T-cell (primary cell): ENCODE measurements around the gene GGPS1. TPM values are rescaled to one million over a fixed set of nuclear protein-coding genes. Genes with fewer than 3 reads are reported as not detected.

Experiments
- ATAC-seq, 4 experiments: fragments of 200-7000 bp in 3 of 4; fragments of 150-1000 bp in 1 of 4; cut with Tn5 transposase; replicated peaks in 1 of 4; 1 replicate in 3 of 4; 2 replicates in 1 of 4; pipeline ENCODE4 v1.10.0; 2021; ENCODE audit warnings: moderate library complexity in 3 of 4, mild to moderate bottlenecking in 2 of 4, moderate number of reproducible peaks in 1 of 4
- CTCF ChIA-PET, 2 donors: fragments of 300-600 bp; sonication (Branson Sonifier 250); formaldehyde crosslinking; loops; one replicate each; lab custom pipeline; 2022; ENCODE audit warnings: antibody characterized with exemption in 2 of 2; lab: Charles Lee
- POLR2A ChIA-PET, 2 donors: fragments of 300-600 bp; sonication (Branson Sonifier 250); formaldehyde crosslinking; loops; one replicate each; lab custom pipeline; 2022; ENCODE audit warnings: antibody characterized with exemption in 2 of 2; lab: Charles Lee
- DNase-seq, 35 experiments: peaks; one replicate each; pipeline versions ENCODE4 v3.0.0 to v3.0.0-alpha.2; 2013 to 2023
- H3K27ac ChIP-seq: one replicate; pipeline ENCODE4 v1.5.1; 2013; ENCODE audit warnings: low read length
- H3K27me3 ChIP-seq, 2 experiments: replicated peaks in 1 of 2; 1 replicate in 1 of 2; 2 replicates in 1 of 2; pipeline versions ENCODE4 v1.6.1 to v1.7.0; 2013; ENCODE audit warnings: low read length in 1 of 2, mixed read lengths in 1 of 2; ENCODE audit not compliant: control insufficient read depth in 2 of 2, insufficient read depth in 2 of 2; ENCODE audit errors: extremely low read depth in 1 of 2
- H3K36me3 ChIP-seq, 2 donors: 1 replicate in 1 of 2; 2 replicates in 1 of 2; pipeline versions ENCODE4 v1.6.1 to v1.7.0; 2013; ENCODE audit warnings: low read length in 1 of 2; ENCODE audit not compliant: control insufficient read depth in 2 of 2, insufficient read depth in 1 of 2; ENCODE audit errors: extremely low read depth in 1 of 2
- H3K4me1 ChIP-seq, 2 experiments: 1 replicate in 1 of 2; 2 replicates in 1 of 2; pipeline versions ENCODE4 v1.6.1 to v1.7.0; 2013; ENCODE audit warnings: low read length in 2 of 2, mixed read lengths in 1 of 2; ENCODE audit not compliant: insufficient read depth in 2 of 2, control insufficient read depth in 1 of 2; ENCODE audit errors: extremely low read depth in 1 of 2
- H3K4me3 ChIP-seq, 2 donors: 1 replicate in 1 of 2; 2 replicates in 1 of 2; pipeline versions ENCODE4 v1.5.1 to v1.7.0; 2013; ENCODE audit warnings: mild to moderate bottlenecking in 2 of 2, low read length in 1 of 2, moderate library complexity in 1 of 2; ENCODE audit not compliant: control insufficient read depth in 1 of 2; ENCODE audit errors: extremely low read depth in 1 of 2
- H3K9me3 ChIP-seq: 2 replicates; pipeline ENCODE4 v1.7.0; 2013
- H3K27ac Mint-ChIP-seq, 2 donors: one replicate each; pipeline ENCODE4 v1.8.0; 2020 to 2021; ENCODE audit warnings: mild to moderate bottlenecking in 2 of 2, mixed read lengths in 2 of 2
- H3K27me3 Mint-ChIP-seq, 2 donors: one replicate each; pipeline ENCODE4 v1.8.0; 2021 to 2022; ENCODE audit warnings: mixed read lengths in 2 of 2
- H3K36me3 Mint-ChIP-seq: one replicate; pipeline ENCODE4 v1.8.0; 2021; ENCODE audit warnings: mixed read lengths
- H3K4me1 Mint-ChIP-seq, 3 donors: one replicate each; pipeline ENCODE4 v1.8.0; 2020 to 2022; ENCODE audit warnings: mixed read lengths in 3 of 3, mild to moderate bottlenecking in 1 of 3
- H3K4me3 Mint-ChIP-seq, 3 donors: one replicate each; pipeline ENCODE4 v1.8.0; 2020 to 2022; ENCODE audit warnings: mild to moderate bottlenecking in 3 of 3, mixed read lengths in 3 of 3, moderate library complexity in 3 of 3
- H3K9me3 Mint-ChIP-seq, 3 donors: one replicate each; pipeline ENCODE4 v1.8.0; 2020 to 2022; ENCODE audit warnings: mixed read lengths in 3 of 3
- WGBS: methylation state at CpG from one replicate; pipeline ENCODE4 v1.1.5; 2013; ENCODE audit warnings: missing lambda C conversion rate; ENCODE audit not compliant: insufficient coverage; 5-methylcytosine and 5-hydroxymethylcytosine counted together
- total RNA-seq, 35 experiments: library from RNA in 6 of 35; stranded (reverse) in 6 of 35; fragments of 120-200 nt in 1 of 35; gene quantifications; one replicate each; pipeline versions ENCODE4 v1.2.1 to v1.2.4 and lab custom pipeline; 2013 to 2026

GGPS1 gene
- total RNA-seq, 5 donors from 2014 or later (not counting 1 experiment from before 2014, with no cell fraction given), result 32.2 to 44.0 (median 39.8) TPM

GRCh38 chr1:235313262-235313661 lies 15.1 kb upstream of the GGPS1 start:
- DNase-seq (no peak), ATAC-seq (peak; percentile 63 to 79 (median 74))
- peaks cover 7% of the 10 kb centered on the region for H3K36me3 Mint-ChIP-seq
- Histone ChIP-seq H3K4me3 (no peak overlapping the region), H3K27ac (peak overlapping the region; percentile 46), H3K27me3 (no peaks in the 10 kb centered on the region), H3K9me3 (no peaks in the 10 kb centered on the region), H3K4me1 (peaks cover 26 to 37% of the 10 kb centered on the region in 2 experiments), H3K36me3 (peaks cover 0 to 3% of the 10 kb centered on the region in 2 donors)
- H3K4me3 Mint-ChIP-seq, result peak overlapping the region; percentile 49 to 65 (median 62)
- no CpG with 5 or more reads among the region's 6 CpGs for whole genome bisulfite sequencing
- H3K9me3 Mint-ChIP-seq, result no peaks in the 10 kb centered on the region
- ChIA-PET POLR2A (interaction anchor here (0.8 to 1.5 kb wide), 2 partner anchors 8 to 11 kb away, joined by 3 to 8 read pairs; no protein-coding TSS in a partner anchor), CTCF (interaction anchor here in 1 of 2 donors (0.6 to 1.7 kb wide), 4 partner anchors 11 to 406 kb away, joined by 3 to 8 read pairs (median 4); no protein-coding TSS in a partner anchor)
- peaks cover 65 to 71% (median 71%) of the 10 kb centered on the region in 3 donors for H3K4me1 Mint-ChIP-seq
- peak overlapping the region; percentile 85 to 90 for H3K27ac Mint-ChIP-seq
- no peaks in the 10 kb centered on the region for H3K27me3 Mint-ChIP-seq

- peaks cover 72 to 80% (median 77%) of the 10 kb centered on the region in 3 donors for H3K4me1 Mint-ChIP-seq
- DNase-seq (no peak), ATAC-seq (no peak)
- H3K9me3 ChIP-seq, result no peaks in the 10 kb centered on the region
- WGBS, result no CpG with 5 or more reads among the region's 4 CpGs
- POLR2A ChIA-PET, result interaction anchor here (0.6 to 1.5 kb wide), 6 partner anchors 9 to 151 kb away, joined by 3 to 8 read pairs (median 4); no protein-coding TSS in a partner anchor
- H3K27me3 ChIP-seq, result no peaks in the 10 kb centered on the region
- H3K36me3 ChIP-seq, result peaks cover 0 to 11% of the 10 kb centered on the region in 2 donors
- no peak overlapping the region for H3K4me3 ChIP-seq
- peak overlapping the region; percentile 46 for H3K27ac ChIP-seq
- H3K27me3 Mint-ChIP-seq, result no peaks in the 10 kb centered on the region
- H3K4me3 Mint-ChIP-seq, result peak overlapping the region; percentile 49 to 65 (median 62)
- CTCF ChIA-PET, result interaction anchor here (1.0 to 1.7 kb wide), 4 partner anchors 10 to 39 kb away, joined by 3 to 8 read pairs (median 4); no protein-coding TSS in a partner anchor
- peaks cover 30 to 43% of the 10 kb centered on the region in 2 experiments for H3K4me1 ChIP-seq
- H3K27ac Mint-ChIP-seq, result peak overlapping the region; percentile 85 to 90
- peaks cover 15% of the 10 kb centered on the region for H3K36me3 Mint-ChIP-seq
- H3K9me3 Mint-ChIP-seq, result no peaks in the 10 kb centered on the region
These were observed 14.3 kb upstream of the GGPS1 start for GRCh38 chr1:235313931-235314678.

DNA sequence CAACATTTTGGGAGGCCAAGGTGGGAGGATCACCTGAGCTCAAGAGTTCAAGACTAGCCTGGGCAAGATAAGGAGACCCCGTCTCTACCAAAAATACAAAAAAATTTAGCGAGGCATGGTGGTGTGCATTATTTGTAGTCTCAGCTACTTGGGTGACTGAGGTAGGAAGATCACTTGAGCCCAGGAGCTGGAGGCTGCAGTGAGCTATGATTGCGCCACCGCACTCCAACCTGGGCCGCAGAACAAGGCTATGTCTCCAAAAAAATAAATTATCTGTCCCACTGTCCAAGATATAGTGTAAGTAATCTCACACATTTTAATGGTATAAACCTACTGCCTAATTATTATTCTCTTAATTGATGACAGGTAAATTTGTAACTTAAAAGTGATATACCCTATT lies 13.2 kb upstream of the GGPS1 start:
- WGBS, result 100% methylated on average over 1 of the region's 5 CpGs
- Histone ChIP-seq H3K27ac (no peak overlapping the region), H3K4me3 (no peak overlapping the region), H3K4me1 (peaks cover 32 to 50% of the 10 kb centered on the region in 2 experiments), H3K27me3 (no peaks in the 10 kb centered on the region), H3K36me3 (peaks cover 0 to 16% of the 10 kb centered on the region in 2 donors), H3K9me3 (no peaks in the 10 kb centered on the region)
- no peak for ATAC-seq
- POLR2A ChIA-PET, result interaction anchor here (0.6 to 1.0 kb wide), 3 partner anchors 12 to 149 kb away, joined by 3 to 6 read pairs (median 4); no protein-coding TSS in a partner anchor
- Mint-ChIP-seq H3K9me3 (no peaks in the 10 kb centered on the region), H3K4me3 (peak overlapping the region in 2 of 3 donors; percentile 5 to 13), H3K4me1 (peaks cover 78 to 83% (median 81%) of the 10 kb centered on the region in 3 donors), H3K27ac (peak overlapping the region; percentile 27 to 44), H3K27me3 (no peaks in the 10 kb centered on the region), H3K36me3 (peaks cover 17% of the 10 kb centered on the region)
- CTCF ChIA-PET, result interaction anchor here in 1 of 2 donors (1.2 kb wide), 1 partner anchor 57 kb away, joined by 3 read pairs; no protein-coding TSS in a partner anchor
- DNase-seq, result no peak

DNA sequence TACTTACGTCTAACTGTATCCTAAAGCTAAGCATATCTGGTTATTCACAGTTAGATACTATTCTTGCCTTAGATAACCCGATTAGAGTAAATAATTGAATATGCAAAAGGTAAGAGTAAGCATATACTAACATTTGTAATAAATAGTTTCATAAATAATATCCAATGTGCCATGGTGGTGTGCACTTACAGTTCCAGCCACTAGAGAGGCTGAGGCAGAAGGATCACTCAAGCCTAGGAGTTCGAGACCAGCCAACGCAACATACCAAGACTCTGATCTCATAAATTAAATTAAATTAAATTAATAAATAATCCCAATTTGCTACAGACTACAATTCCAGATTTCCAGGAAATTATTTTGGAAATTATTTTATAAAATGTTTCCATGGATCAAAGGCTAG lies 12.6 kb upstream of the GGPS1 start:
- Histone ChIP-seq H3K4me3 (no peak overlapping the region), H3K4me1 (peaks cover 31 to 46% of the 10 kb centered on the region in 2 experiments), H3K36me3 (peaks cover 0 to 16% of the 10 kb centered on the region in 2 donors), H3K27ac (no peak overlapping the region), H3K9me3 (no peaks in the 10 kb centered on the region), H3K27me3 (no peaks in the 10 kb centered on the region)
- WGBS, result no CpG with 5 or more reads among the region's 4 CpGs
- Mint-ChIP-seq H3K36me3 (peaks cover 23% of the 10 kb centered on the region), H3K27ac (no peak overlapping the region), H3K4me3 (peak overlapping the region in 1 of 3 donors; percentile 5), H3K9me3 (no peaks in the 10 kb centered on the region), H3K4me1 (peaks cover 78 to 84% (median 81%) of the 10 kb centered on the region in 3 donors), H3K27me3 (no peaks in the 10 kb centered on the region)
- DNase-seq (no peak), ATAC-seq (no peak)
- CTCF ChIA-PET, result interaction anchor here in 1 of 2 donors (1.2 kb wide), 1 partner anchor 57 kb away, joined by 3 read pairs; no protein-coding TSS in a partner anchor
- POLR2A ChIA-PET, result interaction anchor here in 1 of 2 donors (1.0 kb wide), 1 partner anchor 149 kb away, joined by 4 read pairs; no protein-coding TSS in a partner anchor

DNA sequence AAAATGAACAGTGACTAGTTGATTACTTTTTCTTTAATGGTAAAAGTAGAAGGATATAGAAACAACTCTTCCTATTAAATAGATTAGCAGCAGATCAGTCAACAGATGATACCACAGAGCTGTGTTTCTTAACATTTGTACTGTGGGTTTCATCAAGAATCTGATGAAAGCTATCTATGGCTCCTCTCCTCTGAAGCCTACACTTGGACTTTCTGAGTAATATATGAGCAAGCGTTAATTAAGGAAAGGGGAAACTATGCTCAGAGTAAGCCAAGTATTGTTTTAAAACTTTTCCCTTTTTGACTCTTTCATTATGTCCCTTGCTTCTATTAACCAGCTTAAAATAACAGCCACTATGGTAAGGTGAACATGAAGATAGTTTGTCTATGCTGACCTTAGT lies 11.2 kb upstream of the GGPS1 start:
- no peak for ATAC-seq
- Histone ChIP-seq H3K9me3 (no peaks in the 10 kb centered on the region), H3K27ac (no peak overlapping the region), H3K4me3 (no peak overlapping the region), H3K36me3 (peaks cover 0 to 17% of the 10 kb centered on the region in 2 donors), H3K27me3 (no peaks in the 10 kb centered on the region), H3K4me1 (peaks cover 28 to 42% of the 10 kb centered on the region in 2 experiments)
- peak overlapping the region in 2 of 3 donors; percentile 22 to 53 for H3K4me3 Mint-ChIP-seq
- no peak for DNase-seq
- peaks cover 26% of the 10 kb centered on the region for H3K36me3 Mint-ChIP-seq
- ChIA-PET POLR2A (interaction anchor here (0.5 to 1.1 kb wide), 5 partner anchors 9 to 115 kb away, joined by 3 to 4 read pairs (median 4); no protein-coding TSS in a partner anchor), CTCF (interaction anchor here in 1 of 2 donors (0.6 to 0.9 kb wide), 2 partner anchors 64 to 212 kb away, joined by 3 read pairs; no protein-coding TSS in a partner anchor)
- H3K27me3 Mint-ChIP-seq, result no peaks in the 10 kb centered on the region
- no CpG with 5 or more reads among the region's 1 CpG for WGBS
- H3K9me3 Mint-ChIP-seq, result no peaks in the 10 kb centered on the region
- peaks cover 82 to 85% (median 83%) of the 10 kb centered on the region in 3 donors for H3K4me1 Mint-ChIP-seq
- H3K27ac Mint-ChIP-seq, result peak overlapping the region; percentile 62 to 67

- Mint-ChIP-seq H3K27me3 (no peaks in the 10 kb centered on the region), H3K4me3 (peak overlapping the region in 1 of 3 donors; percentile 16), H3K27ac (peak overlapping the region in 1 of 2 donors; percentile 15), H3K4me1 (peaks cover 77 to 80% (median 78%) of the 10 kb centered on the region in 3 donors), H3K9me3 (no peaks in the 10 kb centered on the region), H3K36me3 (peaks cover 31% of the 10 kb centered on the region)
- DNase-seq, result no peak
- peaks cover 19 to 46% of the 10 kb centered on the region in 2 experiments for H3K4me1 ChIP-seq
- H3K36me3 ChIP-seq, result peaks cover 0 to 24% of the 10 kb centered on the region in 2 donors
- ChIA-PET CTCF (interaction anchor here in 1 of 2 donors (0.6 kb wide), 1 partner anchor 166 kb away, joined by 3 read pairs; no protein-coding TSS in a partner anchor), POLR2A (interaction anchor here (0.7 to 1.8 kb wide), 4 partner anchors 8 to 14 kb away, joined by 3 to 5 read pairs (median 4); partner anchors contain the start of genes ARID4B (in 1 of the 2) and GGPS1 (in 1 of the 2))
- H3K4me3 ChIP-seq, result no peak overlapping the region
- WGBS, result 100% methylated on average over 1 of the region's 2 CpGs
- no peaks in the 10 kb centered on the region for H3K9me3 ChIP-seq
- peak in 1 of 4 experiments; percentile 9 for ATAC-seq
- H3K27ac ChIP-seq, result no peak overlapping the region
- no peaks in the 10 kb centered on the region for H3K27me3 ChIP-seq
These were observed 9.1 kb upstream of the GGPS1 start for GRCh38 chr1:235319255-235319654.
